IPS DF 4.7 (cell line): Measurements from ENCODE around the gene VWA8.
"Not testable (repeated sequence)": the region's sequence is repeated elsewhere in the genome, so short reads cannot be mapped to it uniquely, and the experiment has no call there.

Experiments used
- DNase-seq: peaks from one replicate; pipeline ENCODE4 v3.0.0-alpha.2; 2013; ENCODE audit warnings: low spot score; ENCODE audit errors: extremely low read depth

VWA8 gene

DNA sequence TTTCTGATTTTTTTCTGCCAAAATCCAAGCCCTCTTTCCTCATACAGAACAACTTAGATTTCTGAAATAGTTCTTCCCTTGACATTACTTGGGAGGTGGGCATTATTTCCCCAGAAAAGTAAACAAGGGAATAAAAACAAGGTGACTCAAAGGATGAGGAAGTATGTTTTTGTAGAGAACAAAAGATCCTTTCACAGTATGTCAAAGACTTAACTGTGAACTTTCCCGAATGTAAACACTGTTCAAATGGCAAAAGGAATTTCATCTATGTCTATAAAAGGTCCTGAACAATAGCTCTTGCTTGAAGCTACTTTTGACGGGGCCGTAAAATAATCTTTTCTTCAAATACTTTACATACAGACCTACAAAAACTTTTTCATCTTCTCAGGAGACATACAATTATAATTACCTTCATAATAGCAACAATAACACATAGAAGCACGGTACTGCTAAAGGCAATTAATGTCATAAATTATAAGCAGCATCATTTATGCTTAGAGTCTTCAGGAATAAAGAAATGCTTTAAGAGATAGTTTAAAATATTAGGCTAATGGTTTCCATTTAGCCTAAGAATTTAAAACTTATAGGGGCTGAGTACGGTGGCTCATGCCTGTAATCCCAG, 312.5 kb downstream of the VWA8 start:
- DNase-seq, result no peak

- DNase-seq, result not testable (repeated sequence)
Measured at GRCh38 chr13:41647699-41648313, 313.1 kb downstream of the VWA8 start.

GRCh38 chr13:41645331-41645730, 315.6 kb downstream of the VWA8 start:
- no peak for DNase-seq

DNA sequence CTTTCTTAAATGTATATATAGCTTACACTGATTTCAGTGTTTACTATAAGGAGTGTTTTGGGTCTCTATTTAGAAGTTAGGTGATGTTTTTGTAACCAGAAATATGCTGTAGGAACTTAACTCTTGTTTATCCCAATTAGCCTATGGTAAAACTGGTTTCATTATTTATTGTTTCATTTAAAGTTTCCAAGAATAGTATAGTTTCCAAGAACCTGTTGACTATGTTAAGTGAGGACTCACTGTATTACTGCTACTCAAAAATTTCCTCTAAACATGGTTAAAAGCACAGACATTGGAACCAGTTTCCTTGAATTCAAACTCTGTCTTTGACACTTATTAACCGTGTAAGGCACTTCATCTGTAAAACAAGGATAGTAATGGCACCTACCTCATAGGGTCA, 316.2 kb downstream of the VWA8 start:
- no peak for DNase-seq

- no peak for DNase-seq
Measured at GRCh38 chr13:41643507-41643906, 317.4 kb downstream of the VWA8 start.

DNA sequence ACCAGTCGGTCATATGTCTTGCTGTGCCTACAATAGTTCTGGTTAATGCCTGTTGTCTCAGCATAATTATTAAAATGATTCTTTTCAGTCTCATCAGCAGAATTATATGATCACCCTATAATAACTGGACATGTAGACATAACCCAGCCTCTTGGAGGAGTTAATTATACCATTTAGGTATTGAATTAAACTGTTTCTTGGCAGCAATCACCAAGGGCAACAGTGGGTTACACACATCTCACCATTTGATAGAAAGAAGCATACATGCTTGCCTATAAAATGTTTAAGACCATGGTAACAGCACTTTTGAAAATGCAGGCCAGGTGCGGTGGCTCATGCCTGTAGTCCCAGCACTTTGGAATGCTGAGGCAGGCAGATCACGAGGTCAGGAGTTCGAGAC, 318.9 kb downstream of the VWA8 start:
- no peak for DNase-seq

DNA sequence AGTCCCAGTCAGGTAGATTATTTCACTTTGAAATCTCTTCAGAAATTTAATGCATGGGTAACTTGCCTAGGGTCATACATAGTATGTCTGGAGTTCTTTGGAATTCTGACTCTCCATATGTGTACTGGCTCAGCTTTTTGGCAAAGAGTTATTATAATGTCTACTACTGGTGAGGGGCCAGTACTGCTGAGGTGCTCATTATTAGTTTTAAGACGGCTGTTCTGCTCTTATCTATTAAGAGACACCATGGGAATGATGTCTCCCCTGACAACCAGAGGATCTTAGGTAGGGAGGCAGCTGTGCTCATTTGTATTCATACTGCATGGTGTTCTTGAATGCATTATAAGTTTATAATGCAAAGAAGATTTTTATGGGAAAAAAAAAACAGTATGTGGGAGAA, 319.5 kb downstream of the VWA8 start:
- DNase-seq, result no peak

DNA sequence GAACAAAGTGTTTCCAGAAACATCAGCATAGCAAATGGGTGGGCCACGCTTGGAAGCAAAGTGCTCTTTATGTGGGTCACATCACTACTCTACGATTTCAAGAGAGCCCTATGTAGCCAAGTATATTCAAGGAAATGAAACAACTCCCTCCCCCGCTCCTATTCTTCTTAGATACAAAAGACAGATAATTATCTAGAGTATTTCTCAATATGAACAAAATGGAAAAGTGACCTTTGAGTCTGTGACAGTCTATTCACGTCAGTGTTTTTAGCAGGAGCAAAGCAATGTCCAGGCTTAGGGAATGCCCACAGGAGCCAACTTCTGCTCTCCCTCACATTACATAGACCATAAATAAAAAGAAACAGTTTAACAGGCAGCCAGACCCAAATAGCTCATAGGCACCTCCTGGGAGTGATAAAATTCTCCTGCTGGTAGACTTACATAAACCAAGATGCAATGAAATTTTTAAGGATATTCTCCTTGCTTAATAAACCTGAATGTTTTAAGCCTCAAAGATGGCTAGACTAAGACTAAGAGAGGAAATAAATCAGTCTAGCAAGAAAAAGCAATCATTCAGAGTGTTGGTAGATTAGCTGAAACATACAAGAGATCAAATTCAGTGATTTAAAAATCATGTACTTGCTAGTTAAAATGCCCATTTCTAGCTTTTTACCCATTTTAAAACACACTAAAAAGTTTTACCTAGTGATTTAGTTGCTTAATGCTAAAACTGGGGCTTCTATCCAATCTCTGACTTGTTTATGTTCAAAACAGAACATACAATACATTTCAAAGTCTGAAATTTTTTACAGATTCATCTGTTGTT, 320.7 kb downstream of the VWA8 start:
- DNase-seq, result no peak

GRCh38 chr13:41639237-41639904, 321.5 kb downstream of the VWA8 start:
- DNase-seq, result no peak

GRCh38 chr13:41637586-41637985, 323.3 kb downstream of the VWA8 start:
- no peak for DNase-seq

GRCh38 chr13:41637032-41637431, 323.9 kb downstream of the VWA8 start:
- not testable (repeated sequence) for DNase-seq

DNA sequence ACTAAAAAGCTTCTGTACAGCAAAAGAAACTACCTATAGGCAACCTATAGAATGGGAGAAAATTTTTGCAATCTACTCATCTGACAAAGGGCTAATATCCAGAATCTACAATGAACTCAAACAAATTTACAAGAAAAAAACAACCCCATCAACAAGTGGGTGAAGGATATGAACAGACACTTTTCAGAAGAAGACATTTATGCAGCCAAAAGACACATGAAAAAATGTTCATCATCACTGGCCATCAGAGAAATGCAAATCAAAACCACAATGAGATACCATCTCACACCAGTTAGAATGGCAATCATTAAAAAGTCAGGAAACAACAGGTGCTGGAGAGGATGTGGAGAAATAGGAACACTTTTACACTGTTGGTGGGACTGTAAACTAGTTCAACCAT, 324.3 kb downstream of the VWA8 start:
- DNase-seq, result not testable (repeated sequence)

GRCh38 chr13:41634407-41634806, 326.5 kb downstream of the VWA8 start:
- no peak for DNase-seq

- no peak for DNase-seq
Measured at GRCh38 chr13:41633776-41634175, 327.1 kb downstream of the VWA8 start.

DNA sequence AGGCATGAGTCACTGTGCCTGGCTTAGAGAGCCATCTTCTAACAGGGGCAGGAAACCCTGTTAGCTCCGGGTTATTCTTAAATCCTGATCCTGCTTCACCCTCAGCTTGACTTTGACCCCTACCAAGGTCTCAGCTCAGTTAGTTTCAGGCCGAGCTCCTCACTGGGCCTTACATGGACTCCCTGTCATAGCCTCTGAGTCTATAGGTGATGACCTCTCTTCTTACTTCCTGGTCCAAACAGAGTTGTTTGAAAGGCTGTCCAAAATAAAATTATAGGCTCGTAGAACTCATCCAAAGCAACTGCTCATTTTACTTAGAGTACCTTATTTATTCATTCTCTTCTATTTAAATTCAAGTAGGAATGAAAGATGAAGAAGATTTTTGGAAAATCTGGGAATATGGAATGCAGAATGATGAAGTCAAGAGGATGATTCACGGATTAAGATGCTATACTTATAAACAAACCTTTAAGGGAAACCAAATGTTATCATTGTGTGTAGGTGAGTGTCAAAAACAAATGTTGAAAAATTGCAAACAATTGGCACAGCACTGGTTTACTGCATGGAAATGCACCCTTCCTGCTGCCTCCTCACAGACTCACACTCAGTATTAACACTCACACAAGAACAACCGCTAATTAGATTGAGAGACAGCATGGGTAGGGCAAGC, 329.5 kb downstream of the VWA8 start:
- DNase-seq, result no peak

GRCh38 chr13:41627425-41627824, 333.5 kb downstream of the VWA8 start:
- DNase-seq, result no peak

- DNase-seq, result no peak
Measured at GRCh38 chr13:41624041-41624440, 336.9 kb downstream of the VWA8 start.

GRCh38 chr13:41622432-41623429, 338.2 kb downstream of the VWA8 start:
- DNase-seq, result no peak

DNA sequence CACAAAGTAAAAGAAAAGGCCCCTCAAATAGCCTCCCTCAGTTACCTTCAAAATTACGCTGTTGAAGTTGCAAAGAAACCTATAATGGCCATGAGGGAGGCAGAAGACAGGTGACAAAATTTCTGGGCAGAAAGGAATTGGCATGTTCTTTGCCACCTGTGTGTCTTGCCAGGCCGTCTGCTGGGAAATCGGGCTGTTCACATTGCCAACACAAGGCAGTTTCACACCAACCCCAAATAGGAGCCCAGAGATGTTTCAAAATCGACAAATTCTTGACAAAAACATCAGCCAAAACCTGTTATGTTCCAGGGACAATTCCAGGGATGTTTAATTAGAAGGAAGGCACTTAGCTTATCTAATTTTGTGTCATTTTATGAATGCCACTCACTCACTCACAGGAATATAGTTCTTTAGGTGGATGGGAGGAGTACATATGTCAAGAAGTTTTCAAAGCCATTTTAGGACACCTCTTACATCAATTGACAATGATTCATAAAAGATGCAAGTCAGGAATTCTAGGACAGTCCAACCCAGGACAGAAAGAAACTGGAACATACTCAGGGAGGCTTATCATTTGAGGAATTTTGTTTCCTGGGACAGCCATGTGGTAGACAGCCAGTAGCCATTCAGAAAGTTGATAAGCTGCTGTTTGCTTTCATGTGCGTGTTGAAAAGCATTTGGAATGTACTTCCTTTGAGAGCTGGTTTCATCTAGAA, 339.0 kb downstream of the VWA8 start:
- DNase-seq, result no peak

DNA sequence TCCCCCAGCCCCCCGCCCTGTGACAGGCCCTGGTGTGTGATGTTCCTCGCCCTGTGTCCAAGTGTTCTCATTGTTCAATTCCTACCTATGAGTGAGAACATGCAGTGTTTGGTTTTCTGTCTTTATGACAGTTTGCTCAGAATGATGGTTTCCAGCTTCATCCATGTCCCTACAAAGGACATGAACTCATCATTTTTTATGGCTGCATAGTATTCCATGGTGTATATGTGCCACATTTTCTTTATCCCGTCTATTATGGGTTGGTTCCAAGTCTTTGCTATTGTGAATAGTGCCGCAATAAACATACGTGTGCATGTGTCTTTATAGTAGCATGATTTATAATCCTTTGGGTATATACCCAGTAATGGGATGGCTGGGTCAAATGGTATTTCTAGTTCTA, 343.3 kb downstream of the VWA8 start:
- not testable (repeated sequence) for DNase-seq
